Fibroblast of lung (primary cell): ENCODE measurements around the gene KMT5C. TPM values are rescaled to one million over a fixed set of nuclear protein-coding genes. Genes with fewer than 3 reads are reported as not detected.

Experiments used
- DNase-seq, 2 donors: peaks; one replicate each; pipeline versions ENCODE4 v3.0.0 to v3.0.0-alpha.2; 2010; ENCODE audit warnings: low read depth in 2 of 2
- H2AFZ ChIP-seq: 2 replicates; pipeline ENCODE4 v1.5.1; 2012; ENCODE audit warnings: low read length, control low read depth, inconsistent platforms
- H3K27ac ChIP-seq: 2 replicates; pipeline ENCODE4 v1.5.1; 2011; ENCODE audit warnings: low read length, control low read depth; ENCODE audit not compliant: insufficient read depth
- H3K27me3 ChIP-seq: 2 replicates; pipeline ENCODE4 v1.5.1; 2011; ENCODE audit warnings: mild to moderate bottlenecking, low read length; ENCODE audit not compliant: control insufficient read depth, insufficient read depth
- H3K36me3 ChIP-seq: 2 replicates; pipeline ENCODE4 v1.5.1; 2011; ENCODE audit warnings: low read length; ENCODE audit not compliant: control insufficient read depth, insufficient read depth
- H3K4me1 ChIP-seq: 2 replicates; pipeline ENCODE4 v1.5.1; 2011; ENCODE audit warnings: low read length; ENCODE audit not compliant: control insufficient read depth, insufficient read depth; ENCODE audit errors: extremely low read depth
- H3K4me2 ChIP-seq: 2 replicates; pipeline ENCODE4 v1.5.1; 2011; ENCODE audit warnings: low read length, control low read depth; ENCODE audit not compliant: insufficient read depth; ENCODE audit errors: extremely low read depth
- H3K4me3 ChIP-seq, 4 experiments: fragments of 200-600 bp in 1 of 4; sonication (generic) in 1 of 4; replicated peaks in 1 of 4; 2 replicates each; pipeline ENCODE4 v1.5.1; 2011 to 2016; ENCODE audit warnings: low read length in 4 of 4, low read depth in 3 of 4, mild to moderate bottlenecking in 3 of 4, control low read depth in 2 of 4, inconsistent platforms in 1 of 4, mixed read lengths in 1 of 4; ENCODE audit not compliant: insufficient read depth in 1 of 4; ENCODE audit errors: control extremely low read depth in 1 of 4
- H3K79me2 ChIP-seq: 2 replicates; pipeline ENCODE4 v1.5.1; 2012; ENCODE audit warnings: mild to moderate bottlenecking, low read length, inconsistent platforms; ENCODE audit not compliant: control insufficient read depth, insufficient read depth
- H3K9ac ChIP-seq: 2 replicates; pipeline ENCODE4 v1.5.1; 2011; ENCODE audit warnings: mild to moderate bottlenecking, low read length, control low read depth; ENCODE audit not compliant: insufficient read depth
- H3K9me3 ChIP-seq: 2 replicates; pipeline ENCODE4 v1.5.1; 2012; ENCODE audit warnings: low read depth, low read length; ENCODE audit not compliant: control insufficient read depth, insufficient read depth
- H4K20me1 ChIP-seq: 2 replicates; pipeline ENCODE4 v1.5.1; 2011; ENCODE audit warnings: low read length; ENCODE audit not compliant: control insufficient read depth, insufficient read depth; ENCODE audit errors: extremely low read depth
- EZH2 ChIP-seq: IDR thresholded peaks from 2 replicates; pipeline ENCODE4 v1.5.1; 2012; ENCODE audit warnings: low read length, control low read depth, mild to moderate bottlenecking; ENCODE audit errors: missing control alignments
- polyA plus RNA-seq, 2 donors: library from polyadenylated mRNA; depleted of rRNA in 1 of 2; stranded (reverse) in 1 of 2; unstranded in 1 of 2; fragments of >200 nt; gene quantifications; 2 replicates each; pipeline ENCODE4 v1.2.1, GENCODE V29; 2011 to 2012; ENCODE audit warnings: missing spikeins in 1 of 2
- total RNA-seq: library from RNA; depleted of rRNA; stranded (reverse); fragments of >200 nt; gene quantifications from 2 replicates; pipeline ENCODE4 v1.2.1, GENCODE V29; 2014
- TF ChIP-seq, protein P1 (sequence below), 2 donors: IDR thresholded peaks in 1 of 2; conservative IDR thresholded peaks in 1 of 2; 1 replicate in 1 of 2; 2 replicates in 1 of 2; pipeline ENCODE4 v1.5.1; 2011 to 2012; ENCODE audit warnings: low read length in 2 of 2, control low read depth in 1 of 2, inconsistent platforms in 1 of 2, low read depth in 1 of 2, mild to moderate bottlenecking in 1 of 2

KMT5C gene
- total and polyA plus RNA-seq, 2 donors (not counting 1 experiment from before 2014, with no cell fraction given), result 2.5 to 4.1 TPM

DNA sequence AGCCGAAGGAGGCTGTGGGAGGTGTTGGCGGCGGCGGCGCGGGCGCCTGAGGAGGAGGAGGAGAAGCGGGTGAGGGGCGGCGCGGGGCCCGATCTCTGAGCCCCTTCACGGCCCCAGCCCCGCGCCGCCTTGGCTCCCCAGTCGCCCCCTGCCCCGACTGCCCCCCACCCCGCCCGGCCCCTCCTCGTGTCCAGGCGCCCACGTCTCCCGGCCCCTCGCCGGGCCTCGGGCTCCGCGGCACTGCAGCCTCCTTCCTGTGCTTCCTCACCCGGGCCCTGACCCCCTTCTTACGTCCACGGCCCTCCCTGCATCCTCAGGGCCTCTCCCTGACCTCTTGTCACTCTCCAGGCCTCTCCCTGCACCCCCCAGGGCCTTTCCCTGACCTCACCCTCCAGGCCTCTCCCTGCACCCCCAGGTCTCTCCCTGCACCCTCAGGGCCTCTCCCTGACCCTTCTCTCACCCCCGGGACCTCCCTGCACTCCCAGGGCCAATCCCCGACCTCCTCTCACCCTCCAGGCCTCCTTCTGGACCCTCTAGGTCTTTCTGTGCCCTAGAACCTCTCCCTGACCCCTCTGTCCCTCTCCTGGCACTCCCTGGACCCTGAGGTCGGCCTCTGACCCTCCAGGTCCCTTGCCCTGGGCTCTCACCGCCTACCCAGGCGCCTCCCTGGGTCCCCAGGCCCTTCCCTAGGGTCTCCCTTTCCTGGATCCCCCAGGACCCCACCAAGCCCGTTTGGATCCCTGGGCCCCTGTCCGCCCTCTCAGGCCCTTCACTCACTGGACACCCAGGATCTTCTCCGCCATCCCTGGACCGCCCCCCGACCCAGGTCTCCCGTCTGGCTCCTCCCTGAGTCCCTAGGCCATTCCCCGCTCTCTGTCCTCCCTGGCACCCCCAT, 460 bp downstream of the KMT5C start:
- H2AFZ ChIP-seq, result no peak overlapping the region
- peaks cover 9% of the 10 kb centered on the region for H3K4me1 ChIP-seq
- no peaks in the 10 kb centered on the region for H3K79me2 ChIP-seq
- H3K9me3 ChIP-seq, result no peaks in the 10 kb centered on the region
- H3K9ac ChIP-seq, result peak overlapping the region; percentile 65
- no peaks in the 10 kb centered on the region for H4K20me1 ChIP-seq
- H3K4me3 ChIP-seq, result peak overlapping the region; percentile 70 to 80 (median 75)
- no peak for TF ChIP-seq EZH2
- TF ChIP-seq, protein P1, sequence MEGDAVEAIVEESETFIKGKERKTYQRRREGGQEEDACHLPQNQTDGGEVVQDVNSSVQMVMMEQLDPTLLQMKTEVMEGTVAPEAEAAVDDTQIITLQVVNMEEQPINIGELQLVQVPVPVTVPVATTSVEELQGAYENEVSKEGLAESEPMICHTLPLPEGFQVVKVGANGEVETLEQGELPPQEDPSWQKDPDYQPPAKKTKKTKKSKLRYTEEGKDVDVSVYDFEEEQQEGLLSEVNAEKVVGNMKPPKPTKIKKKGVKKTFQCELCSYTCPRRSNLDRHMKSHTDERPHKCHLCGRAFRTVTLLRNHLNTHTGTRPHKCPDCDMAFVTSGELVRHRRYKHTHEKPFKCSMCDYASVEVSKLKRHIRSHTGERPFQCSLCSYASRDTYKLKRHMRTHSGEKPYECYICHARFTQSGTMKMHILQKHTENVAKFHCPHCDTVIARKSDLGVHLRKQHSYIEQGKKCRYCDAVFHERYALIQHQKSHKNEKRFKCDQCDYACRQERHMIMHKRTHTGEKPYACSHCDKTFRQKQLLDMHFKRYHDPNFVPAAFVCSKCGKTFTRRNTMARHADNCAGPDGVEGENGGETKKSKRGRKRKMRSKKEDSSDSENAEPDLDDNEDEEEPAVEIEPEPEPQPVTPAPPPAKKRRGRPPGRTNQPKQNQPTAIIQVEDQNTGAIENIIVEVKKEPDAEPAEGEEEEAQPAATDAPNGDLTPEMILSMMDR (conservative IDR thresholded peaks at IDR 0.05 in 1 of 2, IDR thresholded peaks at IDR 0.05 in 1 of 2; ENCODE audit: low read depth in 1 of 2, low read length in 2 of 2), result no peak
- H3K27me3 ChIP-seq, result peaks cover 5% of the 10 kb centered on the region
- peak overlapping the region; percentile 79 for H3K27ac ChIP-seq
- H3K4me2 ChIP-seq, result peak overlapping the region; percentile 94
- DNase-seq, result no peak
- H3K36me3 ChIP-seq, result peaks cover 4% of the 10 kb centered on the region

DNA sequence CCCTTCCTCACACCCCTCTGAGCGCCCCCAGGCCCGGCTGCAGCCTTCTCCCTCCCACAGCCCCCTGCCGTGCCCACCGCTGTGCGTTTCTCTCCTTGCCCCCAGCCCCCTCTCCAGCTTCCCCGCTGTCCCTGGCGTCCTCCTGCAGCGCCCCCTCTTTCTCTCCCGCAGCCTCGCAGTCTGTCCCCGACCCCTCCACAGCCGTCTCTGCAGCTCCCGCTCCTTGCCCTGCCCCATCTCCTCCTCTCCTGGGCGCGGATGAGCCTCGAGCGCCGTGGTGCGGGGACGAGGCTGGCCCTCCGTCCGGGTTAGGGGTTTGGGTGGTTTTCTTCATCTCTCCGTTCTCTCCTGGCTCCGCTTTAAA, 1.1 kb downstream of the KMT5C start:
- no peaks in the 10 kb centered on the region for H3K79me2 ChIP-seq
- peak overlapping the region; percentile 65 for H3K9ac ChIP-seq
- no peak overlapping the region for H3K27ac ChIP-seq
- peak overlapping the region; percentile 94 for H3K4me2 ChIP-seq
- peak overlapping the region; percentile 70 to 80 (median 75) for H3K4me3 ChIP-seq
- DNase-seq, result no peak
- H3K36me3 ChIP-seq, result peaks cover 4% of the 10 kb centered on the region
- H3K9me3 ChIP-seq, result no peaks in the 10 kb centered on the region
- TF ChIP-seq, protein P1 (conservative IDR thresholded peaks at IDR 0.05 in 1 of 2, IDR thresholded peaks at IDR 0.05 in 1 of 2; ENCODE audit: low read depth in 1 of 2, low read length in 2 of 2), result no peak
- TF ChIP-seq EZH2, result no peak
- peaks cover 5% of the 10 kb centered on the region for H3K27me3 ChIP-seq
- peaks cover 11% of the 10 kb centered on the region for H3K4me1 ChIP-seq
- H2AFZ ChIP-seq, result no peak overlapping the region
- H4K20me1 ChIP-seq, result no peaks in the 10 kb centered on the region

DNA sequence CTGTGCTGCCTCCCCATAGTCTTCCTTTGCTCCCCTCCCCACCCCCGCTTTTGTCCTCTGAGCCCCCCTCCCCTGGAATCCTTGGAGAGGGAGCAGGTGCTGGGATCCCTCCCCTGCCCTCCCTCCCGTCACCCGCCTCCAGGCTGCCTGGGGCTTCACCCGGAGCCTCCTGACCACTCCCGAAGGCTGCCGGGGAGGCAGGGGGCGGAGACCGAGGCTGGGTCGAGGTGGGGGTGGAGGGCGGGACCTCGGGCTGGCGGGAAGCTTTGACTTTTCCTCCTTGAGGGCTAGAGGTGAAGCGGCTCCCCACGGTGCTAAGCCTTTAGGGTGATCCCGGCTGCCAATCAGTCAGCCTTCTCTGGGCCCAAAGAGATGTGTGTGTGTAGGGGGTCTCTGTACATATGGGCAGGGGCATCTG, 1.5 kb downstream of the KMT5C start:
- Histone ChIP-seq H3K4me1 (peaks cover 11% of the 10 kb centered on the region), H4K20me1 (no peaks in the 10 kb centered on the region), H3K27ac (no peak overlapping the region), H3K9ac (no peak overlapping the region), H3K36me3 (peaks cover 4% of the 10 kb centered on the region), H3K4me3 (peak overlapping the region in 3 of 4 experiments; percentile 70 to 80 (median 73)), H2AFZ (no peak overlapping the region), H3K79me2 (no peaks in the 10 kb centered on the region), H3K9me3 (no peaks in the 10 kb centered on the region), H3K4me2 (peak overlapping the region; percentile 94), H3K27me3 (peaks cover 5% of the 10 kb centered on the region)
- TF ChIP-seq EZH2, result no peak
- TF ChIP-seq, protein P1 (conservative IDR thresholded peaks at IDR 0.05 in 1 of 2, IDR thresholded peaks at IDR 0.05 in 1 of 2; ENCODE audit: low read depth in 1 of 2, low read length in 2 of 2), result no peak
- peak; percentile 44 to 52 for DNase-seq
